ENCODE data around the gene SALL1.

SALL1 gene

DNA sequence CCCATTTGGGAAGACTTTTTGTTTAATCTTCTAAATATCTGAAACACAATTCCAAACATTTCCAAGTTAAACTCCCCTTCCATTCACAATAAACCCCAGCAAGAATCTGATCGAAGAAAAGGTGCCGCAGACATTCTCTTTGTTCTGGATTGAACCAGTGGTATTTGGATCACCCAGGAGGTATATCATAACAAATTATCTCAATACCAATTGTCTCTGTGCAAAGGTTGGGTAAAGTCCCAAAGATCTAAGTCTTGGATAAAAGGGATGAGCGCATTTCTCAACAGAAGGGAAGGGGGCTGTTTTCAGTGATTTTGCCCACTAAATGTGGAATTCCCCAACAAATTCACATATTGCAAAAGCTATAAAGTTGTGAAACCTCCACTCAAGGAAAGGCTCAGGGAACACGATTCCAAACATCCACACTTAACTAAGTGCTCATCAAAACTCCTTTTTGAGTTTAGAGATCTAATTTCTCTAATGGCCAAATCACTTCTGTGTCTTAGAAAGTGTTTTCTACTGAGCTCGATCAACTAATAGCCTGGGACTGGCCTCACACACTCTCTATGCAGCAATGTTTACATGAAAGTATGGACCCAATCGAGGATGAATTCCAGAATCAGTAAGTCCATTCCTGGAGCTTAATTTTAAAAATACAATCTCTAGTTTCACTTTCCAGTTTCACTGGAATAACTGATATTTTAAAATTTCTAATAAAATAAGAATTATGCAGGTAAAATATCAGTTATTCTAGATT is 30.9 kb downstream of the SALL1 start:
- no peak for DNase-seq (ENCODE audit: low read depth, low spot score)
- H3K4me3 ChIP-seq (ENCODE audit: low read length), result no peak overlapping the region

DNA sequence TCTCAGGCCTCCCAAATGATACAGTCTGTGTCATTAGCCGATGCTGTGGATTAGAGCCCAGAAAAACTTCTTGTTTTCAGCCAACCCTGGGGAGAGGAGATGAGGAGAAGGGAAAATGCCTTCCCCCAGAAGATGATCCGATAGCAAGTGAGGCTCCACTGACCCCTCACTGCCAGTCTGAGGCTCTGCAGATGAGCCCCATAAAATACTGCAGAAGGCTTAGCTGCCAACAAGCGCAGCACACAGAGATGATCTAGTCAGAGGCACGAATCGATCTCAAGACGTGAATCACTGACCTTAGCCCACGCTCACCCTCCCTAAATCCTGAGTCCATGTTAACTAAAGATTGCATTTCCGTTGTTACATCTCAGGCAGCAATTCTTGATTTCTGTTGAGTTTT is 31.5 kb downstream of the SALL1 start:
- no peak overlapping the region for H3K4me3 ChIP-seq (ENCODE audit: low read length)
- DNase-seq (ENCODE audit: low read depth, low spot score), result no peak

DNA sequence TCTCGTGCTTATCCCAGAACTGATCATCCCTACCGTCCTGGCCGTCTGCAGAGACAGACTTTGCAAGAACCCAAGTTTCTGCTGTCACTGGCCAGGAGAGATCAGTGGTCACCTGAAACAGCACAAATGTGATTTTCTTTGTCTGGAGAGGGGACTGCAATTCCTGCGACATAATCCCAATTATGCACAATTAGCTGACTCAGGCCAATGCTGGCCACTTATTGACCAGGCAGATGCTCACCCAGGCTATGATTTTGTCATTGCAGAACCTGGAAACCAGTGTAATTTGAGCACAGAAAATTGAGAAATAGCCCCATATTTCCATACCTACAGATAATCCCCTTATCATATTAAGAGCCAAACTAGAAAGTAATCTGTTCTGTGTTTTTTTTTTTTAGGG is 34.7 kb downstream of the SALL1 start:
- no peak for DNase-seq (ENCODE audit: low read depth, low spot score)
- no peak overlapping the region for H3K4me3 ChIP-seq (ENCODE audit: low read length)

DNA sequence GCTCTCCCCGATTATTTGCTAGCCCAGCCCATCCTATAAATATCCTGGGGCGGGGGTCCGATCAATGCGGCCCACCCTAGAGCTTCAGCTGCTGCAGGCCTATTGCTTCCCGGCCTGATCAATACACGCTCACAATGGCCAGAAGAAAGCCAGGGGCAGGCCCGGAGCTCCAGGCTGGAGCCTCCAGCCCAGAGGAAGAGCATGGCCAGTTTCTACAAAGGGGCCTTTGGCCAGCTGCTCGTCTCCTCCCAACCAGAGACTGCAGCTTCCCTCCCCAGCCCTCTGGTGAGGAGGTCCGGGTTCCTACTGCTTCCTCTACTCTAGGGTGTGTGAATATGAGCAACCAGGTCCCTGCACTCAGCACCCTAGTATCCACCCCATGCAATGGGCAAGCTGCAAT is 36.7 kb downstream of the SALL1 start:
- DNase-seq (ENCODE audit: low read depth, low spot score), result no peak
- H3K4me3 ChIP-seq (ENCODE audit: low read length), result no peak overlapping the region

DNA sequence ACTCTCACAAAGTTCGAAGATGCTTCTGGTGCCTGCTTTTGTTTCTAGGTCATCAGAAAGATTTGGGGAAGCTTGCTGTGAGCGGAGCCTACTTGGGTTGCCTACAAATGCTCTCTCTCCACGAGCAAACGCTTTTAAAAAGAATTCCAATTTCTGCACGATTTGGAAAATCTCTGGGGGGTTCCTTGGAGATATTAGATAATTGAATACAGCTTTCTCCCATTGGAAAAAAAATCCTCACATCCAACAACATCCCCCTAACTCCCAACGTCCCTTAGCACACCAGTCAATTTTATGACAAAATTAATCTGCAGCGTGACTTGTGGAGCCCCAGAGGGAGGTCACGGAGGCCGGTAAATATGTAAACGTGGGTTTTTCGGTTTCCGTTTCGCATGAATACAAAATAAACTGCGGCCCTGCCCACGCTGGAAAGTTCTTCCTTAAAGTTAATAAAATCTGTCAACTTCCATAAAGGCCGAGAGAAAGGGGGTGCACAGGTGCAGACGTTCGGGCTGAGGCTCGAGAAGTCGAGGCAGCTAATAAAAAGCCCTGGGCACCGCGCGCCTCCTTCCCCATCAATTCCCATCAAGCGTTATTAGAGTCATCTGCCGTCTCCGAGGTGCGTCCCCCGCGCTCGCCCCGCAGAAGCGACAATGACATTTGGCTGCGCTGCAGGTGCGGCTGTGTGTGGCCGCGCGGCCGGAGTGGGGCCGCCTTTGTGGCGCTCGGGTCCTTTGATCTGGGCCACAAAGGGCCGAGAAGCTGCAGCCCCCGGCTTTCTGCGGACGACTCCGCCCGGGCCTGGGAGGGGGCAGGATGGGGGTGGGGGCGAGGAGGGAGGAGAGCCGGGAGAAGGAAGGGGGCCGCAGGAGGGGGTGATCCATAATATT is 37.6 kb downstream of the SALL1 start:
- H3K4me3 ChIP-seq (ENCODE audit: low read length), result no peak overlapping the region
- no peak for DNase-seq (ENCODE audit: low read depth, low spot score)

DNA sequence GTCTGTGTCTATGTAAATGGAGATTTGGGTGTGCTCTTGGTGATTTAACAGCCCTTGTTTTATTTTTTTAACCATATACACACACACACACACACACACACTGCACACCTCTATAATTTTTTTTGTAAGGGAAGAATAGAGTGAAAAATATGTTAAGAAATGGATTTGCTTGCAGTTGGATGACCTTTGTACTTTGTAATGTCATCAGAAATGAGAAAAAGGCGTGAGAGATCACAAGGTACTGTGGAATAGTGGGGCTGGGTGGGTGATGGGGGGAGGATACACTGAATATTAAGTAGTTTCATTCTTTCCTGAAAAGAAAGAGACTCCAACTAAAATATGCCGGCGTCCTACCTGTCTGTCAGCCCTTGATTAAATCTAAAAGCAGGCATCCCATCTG is 38.7 kb downstream of the SALL1 start:
- no peak overlapping the region for H3K4me3 ChIP-seq (ENCODE audit: low read length)
- DNase-seq (ENCODE audit: low read depth, low spot score), result no peak

DNA sequence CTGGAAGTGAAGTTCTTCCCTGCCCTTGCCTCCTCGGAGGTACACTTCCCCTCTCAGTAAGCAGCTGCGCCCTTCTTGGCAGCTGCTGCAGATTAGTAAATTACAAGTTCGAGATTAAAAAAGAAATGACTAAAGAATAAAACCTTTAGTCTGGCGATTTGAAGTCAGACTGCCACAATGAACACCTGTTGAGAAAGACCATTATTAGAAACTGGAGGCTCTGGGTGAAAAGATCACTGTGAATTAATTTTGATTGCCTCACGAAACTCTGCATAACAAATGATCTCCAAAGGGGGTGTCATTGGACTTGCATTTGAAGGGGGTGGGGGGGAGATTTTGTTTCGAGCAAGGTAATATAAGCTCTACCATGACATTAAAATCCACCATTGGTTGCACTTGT is 39.3 kb downstream of the SALL1 start:
- no peak for DNase-seq (ENCODE audit: low read depth, low spot score)
- no peak overlapping the region for H3K4me3 ChIP-seq (ENCODE audit: low read length)

DNA sequence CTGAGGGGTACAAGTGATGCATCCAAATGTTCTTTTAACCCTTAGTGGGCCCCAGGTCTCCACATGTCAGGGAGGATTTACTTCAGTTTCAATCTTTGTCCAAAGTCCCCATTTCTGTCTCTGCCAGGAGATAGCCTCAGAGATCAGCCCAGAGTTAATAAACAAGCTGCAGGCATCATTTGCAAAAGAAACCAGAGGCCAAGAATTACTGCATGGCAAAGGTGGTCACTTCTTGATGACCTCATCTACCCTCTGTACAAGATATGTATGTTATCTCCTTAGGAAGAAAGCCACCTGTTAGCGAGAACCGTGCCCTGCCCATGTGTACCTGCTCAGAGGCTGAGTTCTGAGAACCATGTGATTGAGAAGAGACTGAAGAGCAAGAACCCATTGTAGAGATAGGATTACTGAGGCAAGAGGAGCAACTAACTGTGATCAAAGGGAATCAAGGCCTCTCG is 40.3 kb downstream of the SALL1 start:
- DNase-seq (ENCODE audit: low read depth, low spot score), result no peak
- no peak overlapping the region for H3K4me3 ChIP-seq (ENCODE audit: low read length)

DNA sequence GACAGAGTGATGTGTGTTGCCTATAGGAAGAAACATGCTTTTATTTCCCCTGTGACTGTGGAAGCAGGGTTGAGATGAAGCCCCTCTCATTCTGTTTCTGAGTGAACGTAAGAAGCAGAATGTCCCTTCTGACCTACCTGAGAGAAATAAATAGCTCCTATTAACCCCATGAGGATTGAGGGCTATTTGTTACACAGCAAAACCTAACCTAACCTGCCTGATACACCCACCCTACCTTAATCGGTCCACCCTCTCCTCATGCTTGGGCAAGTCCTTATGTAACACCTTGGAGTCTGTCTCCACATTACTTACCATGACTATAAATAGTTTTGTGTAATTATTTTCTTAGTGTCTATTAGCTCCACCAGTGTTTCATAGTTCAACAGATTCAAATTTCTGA is 41.9 kb downstream of the SALL1 start:
- no peak overlapping the region for H3K4me3 ChIP-seq (ENCODE audit: low read length)
- DNase-seq (ENCODE audit: low read depth, low spot score), result no peak

DNA sequence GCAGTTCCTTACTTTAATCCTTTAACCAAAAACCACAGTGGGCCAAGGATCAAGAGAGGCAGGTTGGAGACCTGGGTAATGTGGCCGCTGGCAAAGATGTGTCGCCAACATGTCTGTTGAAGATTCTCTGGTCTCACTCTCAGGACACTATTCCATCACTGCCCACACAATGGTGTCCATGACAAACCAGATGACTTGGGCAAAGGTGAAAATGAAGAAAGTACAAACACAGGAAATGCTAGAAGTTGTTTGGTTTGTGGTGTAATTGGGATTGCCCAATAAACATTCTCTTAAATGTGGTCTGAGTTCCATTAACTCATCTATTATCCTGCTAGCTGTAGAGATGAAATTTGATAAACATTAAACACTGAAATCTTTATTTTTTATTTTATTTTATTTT is 43.3 kb downstream of the SALL1 start:
- H3K4me3 ChIP-seq (ENCODE audit: low read length), result no peak overlapping the region
- DNase-seq (ENCODE audit: low read depth, low spot score), result no peak

DNA sequence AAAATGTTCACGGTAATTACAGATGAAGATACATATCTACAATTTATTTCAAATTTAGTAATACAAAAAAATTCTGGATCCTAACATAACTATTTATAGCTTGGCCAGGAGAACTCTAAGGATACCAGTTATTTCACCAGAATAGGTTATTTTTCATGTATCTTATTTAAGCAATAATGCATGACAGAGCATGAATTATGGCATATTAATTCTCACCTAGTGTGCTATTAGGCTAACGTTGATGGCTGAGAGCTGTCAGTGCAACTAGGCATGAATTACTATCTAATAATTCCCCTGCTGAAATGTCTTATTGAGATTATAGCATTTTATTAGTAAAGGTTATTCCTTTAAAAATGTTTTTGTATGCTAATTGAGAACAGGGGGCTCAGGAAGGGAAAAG is 44.5 kb downstream of the SALL1 start:
- no peak overlapping the region for H3K4me3 ChIP-seq (ENCODE audit: low read length)
- no peak for DNase-seq (ENCODE audit: low read depth, low spot score)

DNA sequence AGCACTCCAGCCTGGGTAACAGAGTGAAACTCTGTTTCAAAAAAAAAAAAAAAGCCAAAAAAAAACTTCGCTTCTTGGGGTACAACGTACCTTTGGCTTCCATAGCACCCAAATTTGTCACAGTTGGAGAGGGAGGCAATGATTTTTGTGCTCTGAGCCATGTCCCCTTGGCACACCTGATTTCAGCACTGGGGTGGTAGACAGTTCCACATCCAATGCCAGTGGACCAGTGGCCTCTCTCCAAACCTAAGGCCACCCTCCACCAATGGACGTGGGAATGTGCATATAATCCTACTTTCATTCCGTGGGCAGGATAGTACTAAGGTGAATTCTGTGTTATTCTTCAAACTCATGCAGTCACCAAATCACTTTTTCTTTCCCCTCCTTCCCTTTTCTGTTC is 47.5 kb downstream of the SALL1 start:
- DNase-seq (ENCODE audit: low read depth, low spot score), result no peak
- H3K4me3 ChIP-seq (ENCODE audit: low read length), result no peak overlapping the region

DNA sequence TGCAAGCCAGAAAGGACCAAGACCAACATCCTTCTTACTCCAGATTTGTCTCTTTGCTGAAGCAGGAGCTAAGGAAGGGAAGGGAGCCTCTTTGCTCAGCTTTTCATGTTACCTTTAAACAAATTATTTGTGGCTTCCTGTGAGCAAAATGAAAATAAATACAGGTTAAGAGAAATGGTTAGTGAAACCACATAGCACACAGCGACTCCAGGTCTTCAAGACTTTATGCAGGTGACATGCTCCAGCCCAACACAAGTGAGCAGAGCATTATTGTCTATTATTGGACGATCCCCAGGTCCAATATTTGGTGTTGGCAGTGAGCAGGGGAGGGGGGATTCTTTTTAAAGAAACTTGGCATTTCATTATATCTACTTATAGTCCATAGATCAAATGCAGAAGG is 53.3 kb downstream of the SALL1 start:
- H3K4me3 ChIP-seq (ENCODE audit: low read length), result no peak overlapping the region
- DNase-seq (ENCODE audit: low read depth, low spot score), result no peak

DNA sequence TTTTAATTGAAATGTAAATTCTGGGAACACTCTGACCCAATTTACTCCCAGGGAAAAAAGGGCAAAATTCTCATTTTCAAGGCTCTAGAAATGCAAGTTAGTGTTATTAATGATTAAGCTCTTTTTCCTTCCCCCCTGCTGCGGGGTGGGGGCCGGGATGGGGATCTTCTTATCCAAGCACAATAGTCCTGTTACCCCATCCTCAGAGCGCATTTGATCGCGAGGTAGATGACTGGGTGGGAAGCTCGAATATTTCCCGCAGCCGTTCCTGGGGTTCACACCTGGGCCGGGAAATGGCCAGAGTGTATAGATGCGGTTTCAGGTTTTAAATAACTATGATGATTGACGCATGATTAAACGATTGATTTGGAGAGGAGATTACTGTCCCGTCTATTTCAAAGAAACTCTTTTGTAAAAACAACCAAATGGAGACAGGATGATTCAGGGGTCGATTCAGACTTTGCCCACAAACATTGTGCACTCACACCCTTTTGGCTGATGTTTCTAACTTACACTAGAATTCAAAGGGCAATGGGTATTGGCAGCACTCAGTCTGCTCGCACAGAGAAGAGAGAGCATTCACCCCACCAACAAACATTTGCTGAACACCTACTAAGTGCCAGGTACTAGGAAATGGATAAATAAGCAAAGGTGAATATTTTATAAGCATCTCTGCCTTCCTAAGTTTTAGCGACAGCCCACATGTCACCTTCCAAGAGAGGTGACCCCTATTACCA is 55.0 kb downstream of the SALL1 start:
- no peak for DNase-seq (ENCODE audit: low read depth, low spot score)
- H3K4me3 ChIP-seq (ENCODE audit: low read length), result no peak overlapping the region

DNA sequence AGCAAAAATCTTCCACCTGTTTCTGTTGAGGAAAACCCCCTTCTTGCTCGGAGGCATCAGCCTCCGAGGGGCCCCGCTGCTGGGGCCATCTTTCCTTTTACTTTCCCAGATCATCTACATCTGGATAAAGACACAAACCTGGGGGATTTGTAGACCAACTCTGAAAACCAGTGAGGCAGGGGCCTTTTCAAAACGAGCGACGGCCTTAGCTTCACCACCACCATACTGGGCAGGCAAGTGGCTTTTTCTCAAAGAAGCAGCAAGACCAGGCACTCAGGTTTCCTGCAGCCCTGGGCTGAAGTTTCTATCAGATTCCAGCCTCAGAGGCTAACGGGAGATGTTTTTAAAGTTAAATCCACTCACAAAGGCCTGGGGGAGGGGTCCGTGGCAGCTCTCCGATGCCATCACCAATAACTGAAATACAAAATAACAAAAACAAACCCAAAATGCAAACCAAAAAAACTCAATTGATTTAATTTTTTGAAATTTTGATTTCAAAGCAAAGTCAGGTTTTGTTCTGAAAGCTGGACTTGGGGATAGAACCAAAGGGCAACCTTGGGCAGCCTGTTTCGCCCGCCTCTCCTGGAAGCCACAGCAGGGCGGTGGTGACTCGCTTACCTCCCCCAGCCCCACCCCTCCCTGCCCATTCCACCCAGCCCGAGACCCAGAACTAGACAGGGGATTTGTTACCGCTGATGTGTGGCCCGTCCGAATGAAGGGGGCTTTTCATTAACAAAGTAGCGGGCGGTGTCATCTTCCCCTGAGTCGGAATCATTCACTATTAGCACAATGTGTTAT is 55.8 kb downstream of the SALL1 start:
- no peak overlapping the region for H3K4me3 ChIP-seq (ENCODE audit: low read length)
- DNase-seq (ENCODE audit: low read depth, low spot score), result no peak

DNA sequence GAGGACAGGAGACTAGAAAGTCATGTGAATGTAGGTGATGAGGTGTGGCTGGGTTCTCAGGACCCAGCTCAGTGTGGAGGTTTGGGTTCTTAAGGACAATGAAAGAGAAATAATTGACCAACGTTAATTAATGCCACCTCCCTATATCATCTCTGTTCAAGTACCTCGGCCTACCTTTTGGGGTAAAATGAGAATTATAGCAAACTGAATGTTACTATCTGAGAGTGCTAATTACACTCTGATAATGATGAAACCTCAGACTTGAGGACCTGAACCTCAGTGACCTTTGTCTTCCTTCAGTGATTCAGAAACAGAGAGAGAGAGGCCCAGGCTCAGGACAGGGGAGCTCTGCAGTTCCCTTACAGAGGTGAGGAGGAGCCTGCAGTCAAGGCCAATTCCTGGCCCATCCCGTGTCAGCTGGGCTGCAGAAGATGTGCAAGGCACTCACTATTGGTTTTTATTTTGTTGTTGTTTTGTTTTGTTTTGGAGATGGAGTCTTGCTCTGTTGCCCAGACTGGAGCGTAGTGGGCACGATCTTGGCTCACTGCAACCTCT is 57.3 kb downstream of the SALL1 start:
- no peak overlapping the region for H3K4me3 ChIP-seq (ENCODE audit: low read length)
- DNase-seq (ENCODE audit: low read depth, low spot score), result no peak
